Activated naive CD8-positive, alpha-beta T cell treated with anti-CD3 and anti-CD28 coated beads for 36 hours (primary cell): Measurements from ENCODE around the gene SCN2A. TPM values are rescaled to one million over a fixed set of nuclear protein-coding genes. Genes with fewer than 3 reads are reported as not detected.

Experiments used
- DNase-seq: peaks from one replicate; pipeline ENCODE4 v3.0.0; 2021
- H3K27ac Mint-ChIP-seq: one replicate; pipeline ENCODE4 v1.8.0; 2022; ENCODE audit warnings: mild to moderate bottlenecking, moderate library complexity, mixed read lengths
- H3K27me3 Mint-ChIP-seq: one replicate; pipeline ENCODE4 v1.8.0; 2022; ENCODE audit warnings: mild to moderate bottlenecking, mixed read lengths
- H3K36me3 Mint-ChIP-seq: one replicate; pipeline ENCODE4 v1.8.0; 2021; ENCODE audit warnings: mild to moderate bottlenecking, mixed read lengths
- H3K4me1 Mint-ChIP-seq: one replicate; pipeline ENCODE4 v1.8.0; 2021; ENCODE audit warnings: mixed read lengths
- H3K4me3 Mint-ChIP-seq: one replicate; pipeline ENCODE4 v1.8.0; 2022; ENCODE audit warnings: mild to moderate bottlenecking, moderate library complexity, mixed read lengths
- H3K9me3 Mint-ChIP-seq: one replicate; pipeline ENCODE4 v1.8.0; 2022; ENCODE audit warnings: mixed read lengths
- total RNA-seq, 2 experiments: library from RNA; stranded (reverse); gene quantifications; one replicate each; pipeline ENCODE4 v1.2.3, GENCODE V29; 2021

Gene SCN2A
- under 1 TPM; 0.04 to 0.06 TPM for total RNA-seq

DNA sequence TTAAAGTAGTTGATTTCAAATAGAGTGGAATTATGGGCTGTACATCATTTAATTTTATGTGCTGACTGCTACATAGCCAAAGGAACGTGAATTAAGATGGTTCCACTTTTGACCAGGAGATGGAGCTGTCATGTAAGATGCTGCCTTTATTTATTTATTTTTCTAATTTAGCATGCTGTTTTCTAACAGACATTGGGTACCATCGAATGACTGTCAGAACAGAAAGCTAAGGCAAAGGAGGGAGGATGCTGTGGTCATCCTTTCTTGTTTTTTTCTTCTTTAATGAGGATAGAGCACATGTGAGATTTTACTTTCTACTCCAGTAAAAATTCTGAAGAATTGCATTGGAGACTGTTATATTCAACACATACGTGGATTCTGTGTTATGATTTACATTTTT, at the start of gene SCN2A:
SCN2A (plus strand) TSS at position 185 of the 400 bp plus-strand sequence. CDS start 56,410 bp downstream, outside the sequence.
- no peaks in the 10 kb centered on the region for H3K9me3 Mint-ChIP-seq
- DNase-seq: no peak
- H3K27me3 Mint-ChIP-seq: no peaks in the 10 kb centered on the region
- no peak within 1 kb of the TSS for H3K27ac Mint-ChIP-seq
- no peak within 1 kb of the TSS for H3K4me3 Mint-ChIP-seq
- H3K4me1 Mint-ChIP-seq: no peaks in the 10 kb centered on the region
- no peaks in the 10 kb centered on the region for H3K36me3 Mint-ChIP-seq

DNA sequence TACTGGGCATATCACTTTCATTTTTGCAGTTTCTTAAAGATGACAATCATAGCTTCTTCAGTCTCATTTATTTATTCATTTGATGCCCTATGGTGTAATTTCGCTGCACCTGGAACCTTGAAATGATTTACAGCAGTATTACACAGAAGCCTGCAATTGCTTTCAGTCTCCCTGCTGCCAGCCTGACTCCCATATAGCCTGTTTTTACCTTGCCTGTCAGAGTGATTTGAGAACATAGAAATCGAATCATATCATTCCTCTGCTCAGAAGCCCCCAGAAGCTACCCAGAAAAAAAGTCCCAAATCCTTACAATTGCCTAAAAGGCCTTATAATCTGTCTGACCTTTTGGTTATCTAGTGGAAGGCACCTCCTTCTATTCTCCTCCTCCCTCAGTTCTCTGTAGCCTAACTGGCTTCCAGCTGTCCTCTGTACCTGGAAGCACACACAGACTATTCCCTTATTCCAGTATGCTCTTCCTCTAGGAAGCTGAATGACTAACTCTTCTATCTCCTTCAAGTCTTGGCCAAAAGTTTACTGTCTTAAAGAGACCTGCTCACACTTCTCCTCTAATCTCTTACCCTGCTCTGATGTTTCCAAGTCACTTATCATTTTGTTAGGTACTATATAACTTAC, 48.0 kb upstream of the SCN2A start:
- Mint-ChIP-seq H3K27me3 (peaks cover 3% of the 10 kb centered on the region), H3K27ac (no peak overlapping the region), H3K4me1 (no peaks in the 10 kb centered on the region), H3K9me3 (no peaks in the 10 kb centered on the region), H3K36me3 (no peaks in the 10 kb centered on the region), H3K4me3 (no peak overlapping the region)
- no peak for DNase-seq

GRCh38 chr2:165192729-165193128, 46.5 kb upstream of the SCN2A start:
- Mint-ChIP-seq H3K27ac (no peak overlapping the region), H3K4me3 (no peak overlapping the region), H3K4me1 (no peaks in the 10 kb centered on the region), H3K9me3 (no peaks in the 10 kb centered on the region), H3K27me3 (peaks cover 3% of the 10 kb centered on the region), H3K36me3 (no peaks in the 10 kb centered on the region)
- no peak for DNase-seq

GRCh38 chr2:165193178-165193777, 45.9 kb upstream of the SCN2A start:
- Mint-ChIP-seq H3K27me3 (peaks cover 3% of the 10 kb centered on the region), H3K27ac (no peak overlapping the region), H3K4me3 (no peak overlapping the region), H3K9me3 (no peaks in the 10 kb centered on the region), H3K36me3 (no peaks in the 10 kb centered on the region), H3K4me1 (no peaks in the 10 kb centered on the region)
- no peak for DNase-seq

DNA sequence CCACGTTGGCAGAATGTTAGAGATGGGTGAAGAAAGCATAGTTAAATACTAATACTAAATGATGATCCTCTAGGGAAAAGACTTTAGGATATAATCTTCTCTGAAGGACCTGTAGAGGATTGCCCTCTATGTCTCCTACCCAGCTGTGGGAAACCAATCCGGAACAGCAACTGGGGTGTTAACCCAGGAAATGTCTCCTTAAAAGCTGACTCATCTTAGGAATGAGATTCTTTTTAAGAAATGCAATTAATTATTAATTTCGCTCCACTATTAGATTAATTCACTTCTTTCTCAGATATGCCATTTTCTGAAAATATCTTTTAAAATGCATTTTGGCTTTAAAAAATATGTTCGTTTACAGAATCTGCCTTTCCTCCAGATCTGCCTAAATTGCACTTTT, 42.8 kb upstream of the SCN2A start:
- Mint-ChIP-seq H3K9me3 (no peaks in the 10 kb centered on the region), H3K27me3 (no peaks in the 10 kb centered on the region), H3K4me3 (no peak overlapping the region), H3K36me3 (no peaks in the 10 kb centered on the region), H3K4me1 (no peaks in the 10 kb centered on the region), H3K27ac (no peak overlapping the region)
- DNase-seq: no peak

- H3K36me3 Mint-ChIP-seq: no peaks in the 10 kb centered on the region
- no peak overlapping the region for H3K27ac Mint-ChIP-seq
- no peaks in the 10 kb centered on the region for H3K27me3 Mint-ChIP-seq
- no peaks in the 10 kb centered on the region for H3K4me1 Mint-ChIP-seq
- DNase-seq: no peak
- H3K4me3 Mint-ChIP-seq: no peak overlapping the region
- no peaks in the 10 kb centered on the region for H3K9me3 Mint-ChIP-seq
These were observed 41.9 kb upstream of the SCN2A start for GRCh38 chr2:165197346-165197745.

DNA sequence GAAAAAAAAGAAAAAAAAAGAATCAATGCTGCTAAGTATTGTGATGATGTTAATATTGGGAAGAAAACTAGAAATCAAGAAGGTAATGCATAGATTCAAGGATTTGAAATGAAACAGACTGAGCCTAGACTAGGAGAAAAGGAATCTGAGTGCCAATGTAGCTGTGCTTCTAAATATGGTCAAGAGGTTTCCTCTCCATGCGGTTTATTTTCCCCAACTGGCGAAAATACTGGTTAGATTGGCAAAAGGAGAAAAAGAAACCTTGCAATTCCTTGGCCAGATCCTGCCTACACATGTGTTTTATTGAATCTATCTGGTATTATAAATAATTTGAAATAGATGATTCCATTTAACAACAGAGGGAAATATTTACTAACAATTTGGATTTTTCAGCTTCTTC, 41.0 kb upstream of the SCN2A start:
- H3K9me3 Mint-ChIP-seq: no peaks in the 10 kb centered on the region

DNA sequence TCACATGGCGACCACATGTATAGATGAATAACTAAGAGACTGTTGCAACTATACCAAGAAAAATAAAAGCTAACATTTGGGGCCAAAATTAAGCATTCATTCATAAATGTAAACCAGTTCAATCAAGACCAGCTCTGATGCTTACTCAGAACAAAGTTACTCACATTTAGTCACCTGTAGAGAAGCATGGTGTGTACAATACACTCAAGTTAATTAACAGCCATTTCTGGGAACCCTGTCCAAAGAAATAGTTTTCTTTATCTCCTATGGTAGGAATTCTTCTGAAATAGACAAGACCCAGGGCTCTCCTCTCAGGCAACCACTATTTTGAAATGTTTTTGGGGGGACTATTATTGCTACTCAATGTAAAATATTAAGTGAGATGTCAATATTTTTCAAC, 37.0 kb upstream of the SCN2A start:
- Mint-ChIP-seq H3K27me3 (peaks cover 4% of the 10 kb centered on the region), H3K36me3 (no peaks in the 10 kb centered on the region), H3K9me3 (no peaks in the 10 kb centered on the region), H3K4me1 (peaks cover 2% of the 10 kb centered on the region), H3K4me3 (no peak overlapping the region), H3K27ac (no peak overlapping the region)
- no peak for DNase-seq

More for the DNA sequence above, 41.0 kb upstream of the SCN2A start:
- DNase-seq: no peak
- H3K4me3 Mint-ChIP-seq: no peak overlapping the region
- H3K27me3 Mint-ChIP-seq: no peaks in the 10 kb centered on the region
- H3K4me1 Mint-ChIP-seq: no peaks in the 10 kb centered on the region
- no peak overlapping the region for H3K27ac Mint-ChIP-seq
- no peaks in the 10 kb centered on the region for H3K36me3 Mint-ChIP-seq

DNA sequence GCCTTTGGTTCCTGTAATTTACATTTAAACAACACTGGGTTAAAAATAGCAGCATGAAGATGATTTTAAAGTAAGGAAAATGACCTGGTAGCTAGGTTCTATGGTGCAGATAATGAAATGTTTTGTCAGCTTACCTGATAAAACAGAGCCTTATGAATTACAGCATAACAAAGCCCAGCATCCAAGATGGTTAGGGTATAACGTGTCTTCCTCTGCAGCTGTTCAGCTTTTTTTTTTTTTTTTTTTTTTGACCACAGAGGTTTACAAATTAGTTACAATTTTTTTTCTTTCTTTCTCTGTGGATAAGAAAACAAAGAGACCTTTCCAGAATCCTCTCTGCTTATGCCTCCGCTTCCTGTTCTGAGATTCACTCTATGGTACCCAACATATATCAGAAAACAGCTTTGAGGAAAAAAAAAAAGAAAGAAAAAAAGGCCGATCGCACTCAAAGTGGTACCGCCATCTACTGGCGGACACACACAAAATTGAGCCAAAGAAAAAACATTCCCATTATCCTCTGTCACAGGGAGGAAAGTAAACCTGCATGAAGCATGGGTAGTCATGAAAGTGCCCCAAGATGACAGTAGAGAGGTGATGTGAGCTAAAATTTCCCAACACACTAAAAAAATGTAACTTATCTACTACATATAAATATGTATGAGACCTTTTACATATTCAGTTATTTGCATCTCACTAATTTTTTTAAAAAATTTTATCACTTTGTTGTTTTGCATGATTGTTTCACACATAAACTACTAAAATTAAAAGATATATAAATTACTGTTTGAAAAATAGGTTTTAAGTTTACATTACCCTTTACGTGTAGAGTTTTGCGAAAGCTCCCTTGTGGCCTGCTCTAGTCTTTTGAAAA, 35.3 kb upstream of the SCN2A start, which contains the start of gene SCN3A:
SCN3A (minus strand) TSS at position 362 of the 871 bp plus-strand sequence. CDS start 27,656 bp downstream, outside the sequence.
- no peak within 1 kb of the TSS for H3K27ac Mint-ChIP-seq
- peaks cover 2% of the 10 kb centered on the region for H3K4me1 Mint-ChIP-seq
- H3K36me3 Mint-ChIP-seq: no peaks in the 10 kb centered on the region
- H3K27me3 Mint-ChIP-seq: peaks cover 4% of the 10 kb centered on the region
- no peak for DNase-seq
- no peaks in the 10 kb centered on the region for H3K9me3 Mint-ChIP-seq
- H3K4me3 Mint-ChIP-seq: no peak within 1 kb of the TSS

GRCh38 chr2:165205865-165206264, 33.3 kb upstream of the SCN2A start:
- H3K27me3 Mint-ChIP-seq: peaks cover 4% of the 10 kb centered on the region
- peaks cover 2% of the 10 kb centered on the region for H3K4me1 Mint-ChIP-seq
- H3K9me3 Mint-ChIP-seq: no peaks in the 10 kb centered on the region
- no peak for DNase-seq
- H3K27ac Mint-ChIP-seq: no peak overlapping the region
- no peak overlapping the region for H3K4me3 Mint-ChIP-seq
- no peaks in the 10 kb centered on the region for H3K36me3 Mint-ChIP-seq

DNA sequence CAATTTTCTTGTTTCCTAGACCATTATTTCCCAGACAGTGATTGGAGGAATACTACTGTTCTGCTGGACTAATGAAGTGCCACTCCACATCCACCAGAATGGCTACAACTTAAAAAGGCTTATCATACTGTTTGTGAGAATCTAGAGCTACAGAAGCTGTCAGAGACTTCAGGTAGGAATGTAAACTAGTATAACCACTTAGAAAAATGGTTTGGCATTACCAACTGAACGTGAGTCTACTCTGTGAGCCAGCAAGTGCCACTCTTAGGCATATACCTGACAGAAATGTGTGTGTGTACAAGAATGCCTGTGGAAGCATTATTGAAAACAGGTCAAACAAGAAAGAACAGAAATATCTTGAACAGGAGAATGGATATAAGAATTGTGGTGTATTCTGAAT, 31.1 kb upstream of the SCN2A start:
- H3K9me3 Mint-ChIP-seq: no peaks in the 10 kb centered on the region

GRCh38 chr2:165214093-165214492, 25.1 kb upstream of the SCN2A start:
- H3K9me3 Mint-ChIP-seq: no peaks in the 10 kb centered on the region
- no peaks in the 10 kb centered on the region for H3K36me3 Mint-ChIP-seq
- no peaks in the 10 kb centered on the region for H3K4me1 Mint-ChIP-seq
- H3K4me3 Mint-ChIP-seq: no peak overlapping the region
- DNase-seq: no peak
- H3K27ac Mint-ChIP-seq: no peak overlapping the region
- no peaks in the 10 kb centered on the region for H3K27me3 Mint-ChIP-seq

More for the DNA sequence above, 31.1 kb upstream of the SCN2A start:
- Mint-ChIP-seq H3K4me3 (no peak overlapping the region), H3K27me3 (peaks cover 4% of the 10 kb centered on the region), H3K36me3 (no peaks in the 10 kb centered on the region), H3K4me1 (peaks cover 2% of the 10 kb centered on the region), H3K27ac (no peak overlapping the region)
- no peak for DNase-seq

GRCh38 chr2:165219481-165219880, 19.7 kb upstream of the SCN2A start:
- no peaks in the 10 kb centered on the region for H3K4me1 Mint-ChIP-seq
- no peaks in the 10 kb centered on the region for H3K36me3 Mint-ChIP-seq
- peaks cover 3% of the 10 kb centered on the region for H3K27me3 Mint-ChIP-seq
- no peak overlapping the region for H3K27ac Mint-ChIP-seq
- H3K9me3 Mint-ChIP-seq: no peaks in the 10 kb centered on the region
- no peak for DNase-seq
- no peak overlapping the region for H3K4me3 Mint-ChIP-seq

- Mint-ChIP-seq H3K4me3 (no peak overlapping the region), H3K27ac (no peak overlapping the region), H3K4me1 (no peaks in the 10 kb centered on the region), H3K27me3 (peaks cover 3% of the 10 kb centered on the region), H3K36me3 (no peaks in the 10 kb centered on the region), H3K9me3 (no peaks in the 10 kb centered on the region)
- no peak for DNase-seq
These were observed 14.3 kb upstream of the SCN2A start for GRCh38 chr2:165224941-165225340.

DNA sequence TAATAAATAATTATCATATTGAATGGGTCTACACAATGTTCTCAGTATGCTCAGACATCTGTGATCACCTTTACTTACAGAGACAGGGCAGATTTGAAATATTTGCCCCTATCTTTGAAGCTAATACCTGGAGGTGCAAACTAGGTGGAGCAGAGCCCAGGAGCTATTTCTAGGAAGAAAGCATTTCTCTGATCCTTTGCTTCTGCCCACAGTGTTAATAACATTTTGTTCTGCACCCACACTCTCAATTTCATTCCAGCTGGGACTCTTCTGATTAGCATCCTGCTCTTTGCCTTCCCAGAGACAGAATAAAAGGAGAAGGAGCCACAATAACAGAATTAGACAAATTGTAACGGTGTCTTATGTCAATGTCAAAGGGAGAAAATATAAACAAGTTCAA, 11.6 kb upstream of the SCN2A start:
- H3K27ac Mint-ChIP-seq: no peak overlapping the region
- H3K9me3 Mint-ChIP-seq: no peaks in the 10 kb centered on the region
- DNase-seq: no peak
- H3K4me3 Mint-ChIP-seq: no peak overlapping the region
- peaks cover 3% of the 10 kb centered on the region for H3K27me3 Mint-ChIP-seq
- H3K4me1 Mint-ChIP-seq: no peaks in the 10 kb centered on the region
- no peaks in the 10 kb centered on the region for H3K36me3 Mint-ChIP-seq
